Neural crest cell (in vitro differentiated cells): ENCODE results near the gene FILIP1. TPM values are rescaled to one million over a fixed set of nuclear protein-coding genes. Genes with fewer than 3 reads are reported as not detected.
A peak's percentile ranks its signal among the peaks of the same experiment; 100 is the strongest.

ENCODE experiments used
- DNase-seq: peaks from one replicate; pipeline ENCODE4 v3.0.0; 2021; ENCODE audit warnings: low read depth, mixed read lengths, low spot score
- H3K27ac Mint-ChIP-seq: one replicate; pipeline ENCODE4 v1.8.0; 2021; ENCODE audit warnings: mild to moderate bottlenecking, mixed read lengths; ENCODE audit not compliant: unreplicated experiment
- H3K27me3 Mint-ChIP-seq: 2 replicates; pipeline ENCODE4 v1.8.0; 2021; ENCODE audit warnings: low read depth, mild to moderate bottlenecking, mixed read lengths
- H3K36me3 Mint-ChIP-seq: 2 replicates; pipeline ENCODE4 v1.8.0; 2021; ENCODE audit warnings: low read depth, mild to moderate bottlenecking, mixed read lengths
- H3K4me1 Mint-ChIP-seq: 2 replicates; pipeline ENCODE4 v1.8.0; 2021; ENCODE audit warnings: mixed read lengths
- H3K4me3 Mint-ChIP-seq: one replicate; pipeline ENCODE4 v1.8.0; 2021; ENCODE audit warnings: mild to moderate bottlenecking, mixed read lengths
- H3K9me3 Mint-ChIP-seq: 2 replicates; pipeline ENCODE4 v1.8.0; 2021; ENCODE audit warnings: mixed read lengths
- CTCF ChIP-seq: fragments of 200-600 bp; sonication (generic); conservative IDR thresholded peaks from 2 replicates; pipeline ENCODE4 v1.5.0; 2021; ENCODE audit warnings: antibody characterized with exemption, mild to moderate bottlenecking
- total RNA-seq: library from RNA; stranded (reverse); gene quantifications from 2 replicates; pipeline ENCODE4 v1.2.1, GENCODE V29; 2021

The FILIP1 gene
- total RNA-seq, 1 donor from 2014 or later, result 0.79 TPM

GRCh38 chr6:75403563-75404080, 90.0 kb downstream of the FILIP1 start:
- H3K27ac Mint-ChIP-seq, result no peak overlapping the region
- no peaks in the 10 kb centered on the region for H3K36me3 Mint-ChIP-seq
- no peaks in the 10 kb centered on the region for H3K4me1 Mint-ChIP-seq
- DNase-seq, result no peak
- H3K4me3 Mint-ChIP-seq, result no peak overlapping the region
- peaks cover 2% of the 10 kb centered on the region for H3K9me3 Mint-ChIP-seq
- no peaks in the 10 kb centered on the region for H3K27me3 Mint-ChIP-seq
- no peak for TF ChIP-seq CTCF

- Mint-ChIP-seq H3K27ac (no peak overlapping the region), H3K27me3 (no peaks in the 10 kb centered on the region), H3K36me3 (no peaks in the 10 kb centered on the region), H3K4me1 (peaks cover 3% of the 10 kb centered on the region), H3K4me3 (no peak overlapping the region), H3K9me3 (peaks cover 2% of the 10 kb centered on the region)
- TF ChIP-seq CTCF, result no peak
- DNase-seq, result no peak
These were observed 91.3 kb downstream of the FILIP1 start for GRCh38 chr6:75402296-75402695.

- Mint-ChIP-seq H3K36me3 (no peaks in the 10 kb centered on the region), H3K4me3 (no peak overlapping the region), H3K9me3 (no peaks in the 10 kb centered on the region), H3K4me1 (peaks cover 3% of the 10 kb centered on the region), H3K27ac (no peak overlapping the region), H3K27me3 (no peaks in the 10 kb centered on the region)
- DNase-seq, result no peak
- no peak for TF ChIP-seq CTCF
These were observed 95.7 kb downstream of the FILIP1 start for GRCh38 chr6:75397656-75398465.

GRCh38 chr6:75397171-75397570, 96.4 kb downstream of the FILIP1 start:
- H3K4me1 Mint-ChIP-seq, result peaks cover 3% of the 10 kb centered on the region
- no peak for TF ChIP-seq CTCF
- H3K4me3 Mint-ChIP-seq, result no peak overlapping the region
- DNase-seq, result no peak
- no peaks in the 10 kb centered on the region for H3K9me3 Mint-ChIP-seq
- H3K27ac Mint-ChIP-seq, result no peak overlapping the region
- H3K36me3 Mint-ChIP-seq, result no peaks in the 10 kb centered on the region
- H3K27me3 Mint-ChIP-seq, result no peaks in the 10 kb centered on the region

- no peaks in the 10 kb centered on the region for H3K9me3 Mint-ChIP-seq
- H3K27me3 Mint-ChIP-seq, result no peaks in the 10 kb centered on the region
- no peak for DNase-seq
- H3K4me1 Mint-ChIP-seq, result peaks cover 3% of the 10 kb centered on the region
- H3K4me3 Mint-ChIP-seq, result no peak overlapping the region
- H3K36me3 Mint-ChIP-seq, result no peaks in the 10 kb centered on the region
- TF ChIP-seq CTCF, result no peak
- peak overlapping the region; percentile 73 for H3K27ac Mint-ChIP-seq
These were observed 97.4 kb downstream of the FILIP1 start for GRCh38 chr6:75396005-75396800.
